ENCODE measurements around the gene ERCC6L. TPM values are rescaled to one million over a fixed set of nuclear protein-coding genes. Genes with fewer than 3 reads are reported as not detected.

Gene ERCC6L
- total RNA-seq: 0.08 TPM

DNA sequence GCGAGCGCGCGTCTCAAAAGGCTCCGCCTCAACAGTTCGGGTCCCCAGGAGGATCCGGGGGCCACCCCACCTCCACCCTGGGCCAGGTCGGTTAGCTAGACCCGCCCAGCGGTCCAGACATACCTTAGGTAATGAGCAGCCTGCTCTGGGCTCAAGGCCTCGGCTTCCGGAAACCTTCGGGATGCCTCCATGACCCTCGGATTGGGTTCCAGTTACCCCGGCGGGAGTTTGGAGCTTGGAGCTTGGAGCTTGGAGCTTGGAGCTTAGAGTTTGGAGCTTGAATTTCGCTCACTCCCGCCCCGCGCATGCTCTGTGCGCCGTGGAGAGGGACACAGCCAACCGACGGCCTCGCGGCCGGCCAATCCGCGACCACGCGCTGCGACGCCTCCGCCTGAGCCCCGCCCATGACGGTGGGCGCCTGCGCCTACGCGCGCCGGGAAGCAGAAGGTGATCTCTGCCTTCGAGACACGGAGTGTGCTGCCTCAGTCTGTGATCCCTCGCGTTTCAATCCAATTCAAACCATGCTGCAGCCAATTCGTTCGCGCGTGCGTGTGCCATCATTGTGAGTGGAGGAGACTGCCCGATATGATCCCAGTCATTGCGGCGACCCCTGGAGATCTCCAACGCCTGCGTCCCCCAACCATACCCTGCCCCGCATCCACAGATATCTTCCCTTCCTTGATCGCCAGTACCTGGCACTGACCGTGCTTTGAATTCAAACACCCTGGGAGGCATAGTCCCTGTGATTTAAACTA, at the start of gene ERCC6L:
Gene ERCC6L, minus strand, starts transcription at position 307 of the 755 bp plus-strand sequence. Its CDS starts 116 bp downstream, at position 191.
- peak; percentile 86 for DNase-seq (ENCODE audit: low spot score)
- ATAC-seq: peak; percentile 100

GRCh38 chrX:72282302-72282701, 43.5 kb upstream of the ERCC6L start:
- no peak for ATAC-seq
- no peak for DNase-seq (ENCODE audit: low spot score)

- DNase-seq (ENCODE audit: low spot score) (no peak), ATAC-seq (no peak)
Observed at GRCh38 chrX:72280321-72280845, 41.6 kb upstream of the ERCC6L start.

GRCh38 chrX:72276478-72276953, 37.7 kb upstream of the ERCC6L start:
- ATAC-seq (no peak), DNase-seq (ENCODE audit: low spot score) (no peak)

GRCh38 chrX:72274526-72274925, 35.7 kb upstream of the ERCC6L start:
- ATAC-seq (no peak), DNase-seq (ENCODE audit: low spot score) (no peak)

DNA sequence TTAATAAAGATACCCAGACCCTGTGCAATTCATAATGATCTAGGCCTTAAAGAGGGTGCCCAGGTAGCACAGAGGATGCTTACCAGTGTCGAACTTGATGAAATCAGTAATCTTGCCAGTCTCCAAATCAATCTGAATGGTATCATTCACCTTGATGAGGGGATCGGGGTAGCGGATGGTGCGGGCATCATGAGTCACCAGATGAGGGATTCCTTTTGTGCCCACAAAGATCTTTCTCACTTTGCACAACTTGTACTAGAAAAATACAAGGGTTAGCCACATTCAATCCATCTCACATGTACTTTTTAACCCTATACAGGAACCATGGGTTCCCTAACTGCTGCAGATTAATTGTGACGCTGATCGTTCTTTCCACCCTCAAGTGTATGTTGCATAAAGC, 34.9 kb upstream of the ERCC6L start:
- no peak for ATAC-seq
- DNase-seq (ENCODE audit: low spot score): no peak

- DNase-seq (ENCODE audit: low spot score) (no peak), ATAC-seq (no peak)
Observed at GRCh38 chrX:72272868-72273267, 34.0 kb upstream of the ERCC6L start.

GRCh38 chrX:72271812-72272211, 33.0 kb upstream of the ERCC6L start:
- ATAC-seq (no peak), DNase-seq (ENCODE audit: low spot score) (no peak)

DNA sequence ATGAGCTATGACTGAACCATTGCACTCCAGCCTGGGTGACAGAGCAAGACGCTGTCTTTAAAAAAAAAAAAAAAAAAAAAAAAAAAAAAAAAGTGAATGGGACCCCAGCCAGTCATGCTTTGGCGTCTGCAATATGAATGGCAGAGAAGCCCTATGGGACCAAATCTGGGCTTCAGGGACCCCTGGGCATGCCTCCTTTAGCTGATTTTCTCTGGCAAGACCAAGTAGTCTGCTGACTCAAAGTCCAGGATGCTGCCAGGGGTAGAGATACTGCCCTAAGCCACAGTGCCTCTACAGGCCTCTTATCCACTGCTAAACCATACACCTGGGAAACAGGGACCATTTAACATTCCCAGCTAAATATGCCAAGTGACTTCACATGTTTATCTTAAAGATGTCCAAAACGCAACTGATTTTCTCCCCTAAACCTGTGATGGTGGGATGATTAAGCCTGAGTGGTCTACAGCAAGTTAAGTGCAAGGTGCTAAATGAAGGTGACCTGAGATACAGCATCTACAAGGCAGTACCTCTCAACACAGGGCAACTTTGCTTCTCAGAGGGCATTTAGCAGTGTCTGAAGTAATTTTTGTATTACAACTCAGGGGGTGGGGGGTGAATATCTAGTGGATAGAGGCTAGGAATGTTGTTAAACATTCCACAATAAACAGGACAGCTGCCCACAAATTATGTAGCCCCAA, 32.4 kb upstream of the ERCC6L start:
- ATAC-seq (no peak), DNase-seq (ENCODE audit: low spot score) (no peak)

DNA sequence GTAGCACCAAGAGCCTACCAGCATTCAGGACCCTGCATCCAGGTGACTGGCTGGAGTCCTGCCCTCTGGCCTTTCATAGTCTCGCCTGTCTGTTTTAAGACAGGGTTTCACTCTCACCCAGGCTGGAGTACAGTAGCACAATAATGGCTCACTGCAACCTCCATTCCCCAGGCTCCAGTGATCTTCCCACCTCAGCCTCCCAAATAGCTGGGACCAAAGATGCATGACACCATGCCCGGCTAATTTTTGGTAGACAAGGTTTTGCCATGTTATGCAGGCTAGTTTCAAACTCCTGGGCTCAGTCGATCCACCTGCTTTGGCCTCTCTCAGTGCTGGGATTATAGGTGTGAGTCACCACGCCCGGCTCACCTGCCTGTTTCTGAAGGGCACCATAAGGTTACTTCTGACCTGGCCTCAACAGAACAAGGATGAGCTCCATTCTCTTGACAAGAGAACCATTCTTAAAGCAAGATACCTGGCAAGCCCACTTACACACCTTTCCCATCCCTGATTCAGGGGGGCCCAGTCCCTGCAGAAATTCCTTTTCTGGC, 31.6 kb upstream of the ERCC6L start:
- DNase-seq (ENCODE audit: low spot score) (no peak), ATAC-seq (no peak)

GRCh38 chrX:72269671-72270251, 30.9 kb upstream of the ERCC6L start:
- DNase-seq (ENCODE audit: low spot score) (no peak), ATAC-seq (no peak)

GRCh38 chrX:72268597-72269365, 30.0 kb upstream of the ERCC6L start:
- ATAC-seq (no peak), DNase-seq (ENCODE audit: low spot score) (no peak)

- DNase-seq (ENCODE audit: low spot score) (no peak), ATAC-seq (no peak)
Observed at GRCh38 chrX:72265263-72265662, 26.4 kb upstream of the ERCC6L start.

DNA sequence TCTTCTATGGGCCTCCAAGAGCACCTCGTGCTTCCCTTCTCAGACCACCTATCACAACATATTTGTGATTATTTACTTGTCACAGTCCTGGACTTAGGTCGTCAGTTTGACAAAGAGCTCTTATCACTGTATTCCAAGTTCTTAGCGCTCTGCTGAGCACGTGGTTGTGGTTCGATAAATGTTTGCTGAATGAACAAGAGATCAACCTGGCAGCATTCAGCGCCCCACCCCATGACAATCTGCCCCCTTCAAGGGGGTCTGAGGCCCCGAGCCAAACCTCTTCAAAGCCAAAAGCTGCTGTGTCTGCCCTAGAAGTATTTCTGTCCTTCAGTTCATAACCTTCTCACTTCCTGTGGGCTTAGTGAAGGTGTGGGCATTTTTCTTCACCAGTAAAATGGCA, 23.2 kb upstream of the ERCC6L start:
- DNase-seq (ENCODE audit: low spot score) (no peak), ATAC-seq (no peak)

DNA sequence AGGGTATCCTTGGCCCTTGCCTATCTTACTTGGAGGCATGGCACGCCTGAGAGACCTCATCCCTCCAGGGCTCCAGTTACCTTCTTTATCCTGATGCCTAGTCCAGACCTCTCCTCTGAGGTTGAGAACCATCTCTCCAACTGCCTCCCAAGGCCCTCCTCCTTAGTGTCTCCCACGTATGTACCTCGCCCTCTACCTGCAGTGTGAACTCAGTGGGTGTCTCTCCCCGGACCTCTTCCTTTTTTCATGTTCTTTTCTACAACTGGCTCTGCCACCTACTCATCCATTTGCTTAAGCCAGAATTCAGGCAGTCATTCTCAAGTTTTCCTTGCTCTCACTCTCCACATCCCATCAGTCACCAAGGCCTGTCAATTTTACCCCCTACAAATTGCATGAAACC, 21.6 kb upstream of the ERCC6L start:
- DNase-seq (ENCODE audit: low spot score): no peak

DNA sequence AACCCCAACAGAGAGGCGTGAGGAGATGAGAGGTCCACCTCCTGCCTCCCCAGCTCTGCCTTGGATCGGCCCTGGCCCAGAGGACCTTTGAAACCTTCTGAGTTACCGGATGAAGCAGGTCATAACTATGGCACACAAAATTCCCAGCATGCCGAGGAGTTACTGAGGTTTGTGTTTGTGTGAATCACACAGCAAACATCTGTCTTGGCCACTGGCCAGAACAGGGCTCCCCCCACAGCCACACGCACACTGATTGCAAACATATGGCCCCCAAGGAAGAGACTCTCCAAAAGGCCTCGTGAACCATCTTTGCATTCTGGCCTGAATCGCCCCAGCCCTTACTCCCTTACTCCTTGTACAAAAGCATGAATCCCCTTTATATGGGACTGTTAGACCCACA, 19.3 kb upstream of the ERCC6L start:
- DNase-seq (ENCODE audit: low spot score): no peak
- ATAC-seq: no peak

More for the DNA sequence above, 21.6 kb upstream of the ERCC6L start:
- ATAC-seq: no peak

- DNase-seq (ENCODE audit: low spot score) (no peak), ATAC-seq (no peak)
Observed at GRCh38 chrX:72255864-72256263, 17.0 kb upstream of the ERCC6L start.

- ATAC-seq: peak; percentile 63
Observed at GRCh38 chrX:72255445-72255844, 16.6 kb upstream of the ERCC6L start.

DNA sequence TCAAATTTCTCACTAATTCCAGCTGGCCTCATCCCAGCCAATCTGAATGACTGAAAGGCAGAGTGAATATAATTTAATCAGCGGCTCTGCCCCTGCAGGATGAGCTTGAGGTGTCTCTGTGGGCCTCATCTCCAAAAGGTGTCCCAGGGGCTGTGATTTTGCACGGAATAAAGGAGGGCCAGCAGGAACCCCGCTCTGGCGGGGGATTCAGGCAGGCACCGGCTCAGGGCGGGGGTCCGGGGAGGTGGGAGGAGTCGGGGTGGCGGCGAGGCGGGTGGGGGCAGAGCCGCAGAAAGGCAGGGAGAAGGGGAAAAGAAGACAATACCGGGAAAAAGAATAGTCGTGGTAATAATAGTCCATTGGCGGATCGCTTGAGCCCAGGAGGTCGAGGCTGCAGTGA, 16.0 kb upstream of the ERCC6L start:
- DNase-seq (ENCODE audit: low spot score): no peak
- no peak for ATAC-seq

More at GRCh38 chrX:72255445-72255844, 16.6 kb upstream of the ERCC6L start:
- DNase-seq (ENCODE audit: low spot score): no peak

DNA sequence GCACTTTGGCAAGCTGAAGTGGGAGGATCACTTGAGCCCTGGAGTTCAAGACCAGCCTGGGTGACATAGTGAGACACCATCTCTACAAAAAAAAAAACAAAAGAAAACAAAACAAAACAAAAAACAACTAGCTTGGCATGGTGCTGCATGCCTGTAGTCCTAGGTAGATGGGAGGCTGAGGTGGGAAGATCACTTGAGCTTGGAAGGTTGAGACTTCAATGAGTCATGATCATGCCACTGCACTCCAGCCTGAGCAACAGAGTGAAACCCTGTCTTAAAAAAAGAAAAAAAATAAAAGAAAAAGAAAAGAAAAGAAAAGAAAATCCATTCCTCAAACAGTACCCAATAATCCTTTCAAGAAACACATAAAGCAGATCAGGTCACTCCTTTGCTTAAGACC, 14.9 kb upstream of the ERCC6L start:
- DNase-seq (ENCODE audit: low spot score) (no peak), ATAC-seq (no peak)
